GM18507 (cell line): ENCODE data around the gene CNTNAP2.

ENCODE experiments used
- DNase-seq: peaks from one replicate; pipeline ENCODE4 v3.0.0; 2011; ENCODE audit warnings: low read depth; ENCODE audit not compliant: insufficient read length; ENCODE audit errors: extremely low spot score
- FAIRE-seq: peaks from 2 replicates; lab custom pipeline; 2011; peaks lifted over from hg19 to GRCh38; lab: Jason Lieb, UNC

CNTNAP2 gene

DNA sequence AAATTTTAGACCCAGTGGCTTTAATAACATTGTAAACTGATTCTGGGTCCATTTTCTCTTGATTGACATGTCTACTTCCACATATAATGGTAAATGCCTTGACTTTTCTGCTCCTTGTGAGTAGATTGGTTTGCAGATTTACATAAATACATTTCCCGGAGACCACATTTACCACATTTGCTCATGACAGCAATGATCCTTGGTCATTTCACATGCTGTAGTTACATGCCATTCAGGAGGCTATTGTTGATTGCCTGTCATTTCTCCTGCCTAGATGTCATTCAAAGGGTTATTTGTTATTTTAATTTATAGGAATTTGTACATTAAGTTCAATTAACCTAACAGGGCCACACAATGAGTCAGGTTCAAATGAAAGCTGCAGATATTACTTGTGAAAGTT, 280.5 kb downstream of the CNTNAP2 start:
- no peak for FAIRE-seq

DNA sequence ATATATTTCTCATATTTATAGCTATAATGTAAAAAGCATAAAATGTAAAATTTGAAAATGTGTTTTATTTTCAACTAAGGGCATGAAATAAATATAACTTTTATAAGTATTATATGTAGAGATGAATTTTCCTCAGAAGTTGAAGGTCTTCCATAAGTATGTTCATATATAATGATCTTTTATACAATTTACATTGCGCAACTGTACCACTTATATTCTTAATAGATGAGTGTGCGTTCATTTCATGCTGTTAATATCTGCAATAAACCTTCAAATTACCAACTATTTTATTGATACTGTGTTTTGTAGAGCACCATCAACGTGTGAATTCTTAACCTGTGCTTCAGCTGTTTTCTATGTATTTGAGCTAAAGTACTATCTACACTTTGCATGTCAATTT, 285.3 kb downstream of the CNTNAP2 start:
- no peak for FAIRE-seq

More for the DNA sequence above, 280.5 kb downstream of the CNTNAP2 start:
- DNase-seq = no peak

DNA sequence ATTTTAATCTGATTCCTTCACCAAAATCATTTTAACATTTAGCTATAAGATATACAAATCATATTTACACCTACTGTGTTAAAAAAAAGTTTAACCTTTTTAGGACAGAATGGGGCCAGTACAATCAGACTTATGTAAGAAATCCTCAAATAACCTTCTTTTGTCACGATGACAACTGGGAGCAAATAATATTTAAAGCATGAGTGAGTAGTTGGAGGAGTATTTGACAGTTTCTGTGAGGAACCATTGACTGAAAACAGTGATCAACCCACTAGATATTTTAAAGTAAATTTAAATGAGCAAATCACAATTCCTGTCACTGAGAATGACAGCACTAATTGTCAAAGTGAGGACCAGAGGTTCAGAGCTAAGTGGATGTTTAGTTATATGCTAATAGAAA, 289.1 kb downstream of the CNTNAP2 start:
- no peak for FAIRE-seq

More for the DNA sequence above, 285.3 kb downstream of the CNTNAP2 start:
- DNase-seq = no peak

DNA sequence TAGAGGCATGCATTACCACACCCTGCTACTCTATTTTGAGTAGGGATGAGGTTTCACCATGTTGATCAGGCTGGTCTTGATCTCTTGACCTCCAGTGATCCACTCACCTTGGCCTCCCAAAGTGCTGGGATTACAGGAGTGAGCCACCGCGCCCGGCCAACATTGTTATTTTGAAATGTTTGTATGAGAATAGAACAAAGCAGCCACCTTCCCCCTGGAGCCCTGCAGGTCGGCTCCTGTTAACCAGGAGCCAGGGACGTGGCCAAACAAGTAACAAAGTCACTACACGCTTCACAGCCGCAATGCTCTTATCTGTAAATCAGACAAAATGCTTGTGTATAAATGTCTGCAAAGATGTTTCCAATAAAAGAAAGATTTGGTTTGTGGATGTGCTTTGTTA, 295.4 kb downstream of the CNTNAP2 start:
- no peak for DNase-seq
- FAIRE-seq = no peak

More for the DNA sequence above, 289.1 kb downstream of the CNTNAP2 start:
- no peak for DNase-seq

DNA sequence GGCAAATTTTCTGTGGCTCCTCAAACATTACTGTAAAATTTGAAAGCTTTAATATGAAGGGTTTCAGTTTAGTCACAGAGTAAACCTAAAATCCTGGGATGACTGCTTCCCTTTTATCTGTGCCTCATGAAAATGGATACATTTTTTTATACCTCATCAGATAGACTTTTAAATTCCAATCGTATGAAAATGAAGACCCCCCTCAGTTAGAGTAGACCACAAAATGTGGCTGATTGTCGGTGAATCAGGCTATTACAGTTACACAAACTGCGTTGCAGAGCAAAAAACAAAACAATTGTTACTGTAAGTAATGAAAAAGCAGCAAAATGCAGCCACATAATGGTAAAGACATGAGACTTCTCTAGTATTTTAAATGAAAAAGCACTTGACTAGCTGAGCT, 296.2 kb downstream of the CNTNAP2 start:
- DNase-seq (no peak), FAIRE-seq (no peak)

DNA sequence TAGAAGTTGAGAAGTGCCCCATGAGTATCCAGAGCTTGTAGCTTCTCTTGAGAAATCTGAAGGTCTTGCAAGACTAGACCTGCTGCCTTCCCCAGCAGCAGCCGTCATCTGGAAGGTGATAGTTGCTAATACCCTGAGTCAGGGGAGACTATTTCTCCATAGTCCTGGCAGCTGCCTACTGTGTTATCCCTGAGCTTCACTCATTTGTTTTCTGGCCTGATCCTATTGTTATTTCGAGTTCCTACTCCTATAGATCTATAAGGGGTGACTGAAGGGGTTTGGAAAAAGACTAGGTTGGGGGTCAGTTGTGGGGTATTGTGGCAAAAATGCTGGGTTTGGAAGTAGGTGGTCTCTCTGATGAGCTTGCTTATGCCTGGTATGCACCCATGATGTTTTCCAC, 297.8 kb downstream of the CNTNAP2 start:
- DNase-seq = no peak
- FAIRE-seq = no peak

DNA sequence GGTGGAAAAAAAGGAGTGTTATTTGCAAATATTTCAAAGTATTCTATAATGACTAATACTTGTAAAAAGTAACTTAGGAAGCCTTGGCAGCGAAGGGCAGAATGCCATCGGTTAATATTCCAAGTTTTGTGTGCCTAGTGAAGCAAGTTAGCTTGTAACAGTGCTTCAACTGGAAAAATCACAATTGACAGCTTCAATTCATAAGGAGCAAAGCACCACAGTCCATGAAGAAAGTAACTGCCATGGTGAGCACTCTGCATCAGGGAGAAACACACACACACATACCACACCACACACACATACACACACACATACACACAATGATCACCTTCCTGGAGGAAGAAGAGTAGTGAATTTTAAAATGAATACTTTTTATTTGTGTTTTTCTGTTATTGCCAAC, 298.3 kb downstream of the CNTNAP2 start:
- FAIRE-seq = no peak
- DNase-seq = no peak

DNA sequence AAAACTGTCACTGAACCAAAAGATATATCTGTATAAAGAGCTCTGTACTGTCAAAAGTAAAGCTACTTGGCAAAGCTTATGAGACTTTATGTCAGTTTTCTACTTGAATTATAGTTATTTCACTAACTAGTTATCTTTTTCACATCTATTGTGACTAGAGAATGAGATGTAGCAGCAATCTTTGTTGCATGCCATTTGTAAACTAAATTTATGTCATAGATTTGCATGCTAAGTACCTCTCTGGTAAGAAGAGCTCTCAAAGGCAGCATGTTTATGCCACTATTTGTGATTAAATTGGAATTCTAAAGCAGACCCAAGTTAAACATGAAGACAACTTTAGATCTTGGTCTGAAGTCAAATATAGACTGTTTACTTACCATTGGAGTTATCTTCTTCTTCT, 300.6 kb downstream of the CNTNAP2 start:
- FAIRE-seq (no peak), DNase-seq (no peak)

DNA sequence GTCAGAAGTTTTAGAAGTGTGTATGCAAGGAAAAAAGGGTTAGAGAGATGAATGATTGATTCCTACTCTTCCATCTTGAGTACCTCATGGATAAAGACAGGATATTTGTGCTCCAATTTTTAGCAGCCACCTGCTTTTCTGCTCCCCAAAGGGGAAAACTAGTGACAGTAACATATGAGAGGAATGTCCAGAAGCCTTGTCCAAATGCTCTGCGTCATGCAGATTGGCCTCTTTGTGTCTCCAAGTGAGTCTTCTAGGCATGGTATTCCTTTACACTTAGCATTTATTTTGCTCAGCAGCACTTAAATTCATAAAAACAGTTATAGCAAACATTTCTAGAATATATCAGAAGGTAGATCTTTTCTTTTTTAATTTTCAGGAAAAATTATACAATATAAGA, 306.8 kb downstream of the CNTNAP2 start:
- FAIRE-seq (no peak), DNase-seq (no peak)

DNA sequence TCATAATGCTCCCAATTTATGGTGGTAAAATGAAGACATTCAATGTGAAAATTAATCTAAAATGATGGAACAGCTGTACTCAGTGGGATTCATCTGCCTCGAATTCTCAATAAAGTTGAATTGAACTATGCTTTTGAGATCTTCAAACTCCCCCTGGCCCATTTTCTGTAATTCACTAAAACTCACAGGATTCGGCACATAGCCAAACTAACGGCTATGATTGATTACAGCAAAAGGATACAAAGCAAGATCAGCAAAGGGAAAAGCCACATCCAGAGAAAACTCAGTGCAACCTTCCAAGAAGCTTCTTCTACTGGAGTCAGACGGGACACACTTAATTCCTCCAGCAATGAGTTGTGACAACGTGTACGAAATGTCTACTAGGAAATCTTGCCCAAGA, 307.5 kb downstream of the CNTNAP2 start:
- FAIRE-seq (no peak), DNase-seq (no peak)

DNA sequence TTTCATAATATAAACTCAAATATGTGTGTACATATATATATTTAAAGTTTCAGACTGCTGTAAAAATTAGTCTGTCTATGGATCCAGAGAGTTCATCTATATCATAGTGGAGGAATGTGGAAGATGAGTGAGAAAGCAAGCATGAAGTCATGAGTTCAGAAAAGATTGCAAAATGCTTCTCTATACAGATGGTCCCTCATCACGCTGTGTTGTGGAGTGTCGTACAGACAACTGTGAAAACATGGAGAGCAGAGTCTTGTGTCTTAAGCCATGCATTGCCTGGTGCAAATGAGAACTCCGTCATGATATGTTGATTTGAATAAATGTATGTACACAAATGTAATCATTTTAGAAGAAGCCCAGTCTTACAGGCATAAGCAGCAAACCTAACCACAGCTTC, 316.9 kb downstream of the CNTNAP2 start:
- FAIRE-seq (no peak), DNase-seq (no peak)

DNA sequence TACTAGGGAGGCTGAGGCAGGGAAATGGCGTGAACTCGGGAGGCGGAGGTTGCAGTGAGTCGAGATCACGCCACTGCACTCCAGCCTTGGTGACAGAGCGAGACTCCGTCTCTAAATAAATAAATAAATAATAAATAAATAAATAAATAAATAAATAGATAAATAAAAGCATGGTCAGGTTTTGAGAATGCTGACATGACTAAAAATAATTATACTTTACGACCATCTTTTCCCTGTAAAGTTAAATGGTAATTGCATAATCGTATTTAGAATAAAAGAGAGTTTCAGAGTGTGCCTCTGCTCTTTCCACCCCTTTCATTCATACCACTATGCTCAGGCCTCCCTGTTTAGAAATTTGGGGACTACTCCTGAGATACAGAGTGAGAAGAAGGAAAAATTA, 326.5 kb downstream of the CNTNAP2 start:
- FAIRE-seq = no peak
- no peak for DNase-seq

DNA sequence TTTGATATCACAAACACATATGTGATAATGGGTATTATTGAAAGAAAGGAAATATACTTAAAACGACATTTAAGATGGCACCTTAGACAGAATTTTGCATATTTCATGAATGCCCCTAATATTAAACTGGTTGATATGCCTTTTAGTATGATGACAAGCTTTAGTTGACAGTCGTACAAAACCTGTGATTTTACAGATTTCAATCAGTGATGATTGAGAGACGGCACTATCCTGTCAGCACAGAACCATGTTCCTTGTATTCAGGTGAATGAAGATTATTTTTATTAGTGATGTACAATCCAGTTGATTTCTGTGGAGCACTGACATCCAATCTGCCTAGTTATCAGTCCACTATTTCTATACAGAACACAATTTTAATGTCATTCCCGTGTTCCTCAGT, 333.0 kb downstream of the CNTNAP2 start:
- DNase-seq (no peak), FAIRE-seq (no peak)

DNA sequence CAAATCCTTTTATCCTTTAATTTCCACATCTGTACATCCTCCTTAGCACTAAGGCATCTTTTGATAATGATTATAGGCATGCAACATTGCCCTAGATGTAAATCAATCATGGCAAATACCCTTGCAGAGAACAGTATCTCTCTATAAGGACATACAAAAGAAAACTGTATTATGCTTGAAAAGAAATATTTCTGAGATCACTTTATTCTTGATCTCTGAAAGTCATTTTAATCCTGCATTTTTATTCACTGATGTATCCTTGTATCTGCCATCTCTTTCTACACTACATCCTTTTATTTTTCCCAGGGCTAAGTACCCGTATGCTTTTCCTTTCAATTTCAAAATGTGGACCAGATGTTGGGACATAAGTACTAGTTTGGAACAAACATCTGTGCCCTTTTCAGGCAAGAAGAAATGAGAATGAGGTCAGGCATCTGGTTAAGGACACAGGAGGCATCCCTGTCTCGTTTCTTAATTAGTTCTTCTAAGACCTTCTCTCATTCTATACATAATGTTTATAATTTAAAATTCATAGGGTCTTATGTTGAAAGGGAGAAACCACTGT, 338.6 kb downstream of the CNTNAP2 start:
- DNase-seq (no peak), FAIRE-seq (no peak)

DNA sequence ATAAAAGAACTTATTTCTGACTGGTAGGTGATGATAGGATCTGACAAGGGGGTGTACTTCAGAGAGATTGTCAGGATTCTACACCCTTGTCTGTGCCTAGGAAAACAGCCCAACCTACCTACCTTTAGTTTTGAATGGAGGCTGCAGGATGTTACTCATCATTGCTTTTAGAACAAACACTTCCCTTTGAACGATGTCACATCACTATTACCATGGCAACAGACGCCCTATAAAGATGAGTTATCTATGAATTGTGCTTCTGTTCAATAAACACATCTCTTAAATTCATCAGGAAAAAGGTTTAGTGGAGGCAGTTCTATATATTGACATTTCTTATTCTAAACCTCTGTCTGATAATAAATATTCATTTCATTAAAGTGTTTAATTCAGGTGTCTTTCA, 362.4 kb downstream of the CNTNAP2 start:
- FAIRE-seq = no peak

DNA sequence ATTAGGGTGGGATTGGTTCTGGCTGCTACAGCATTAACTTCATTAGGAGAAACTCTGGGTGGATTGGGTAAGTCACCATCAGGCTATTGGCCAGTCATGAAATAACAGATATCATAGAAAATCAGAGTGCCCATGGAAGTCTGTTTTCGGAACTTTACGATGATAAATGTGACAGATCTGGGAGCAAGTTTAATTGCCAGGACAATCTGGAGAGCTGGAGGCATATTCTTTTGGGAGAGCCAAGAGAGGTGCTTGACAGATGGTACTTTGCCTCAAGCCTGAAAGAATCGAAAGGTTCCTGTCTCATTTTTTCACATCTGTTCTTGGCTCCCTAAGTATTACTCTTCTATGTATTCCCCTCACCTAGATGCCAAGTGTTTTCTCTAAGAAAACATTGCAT, 369.9 kb downstream of the CNTNAP2 start:
- DNase-seq = no peak
- no peak for FAIRE-seq

More for the DNA sequence above, 362.4 kb downstream of the CNTNAP2 start:
- no peak for DNase-seq

DNA sequence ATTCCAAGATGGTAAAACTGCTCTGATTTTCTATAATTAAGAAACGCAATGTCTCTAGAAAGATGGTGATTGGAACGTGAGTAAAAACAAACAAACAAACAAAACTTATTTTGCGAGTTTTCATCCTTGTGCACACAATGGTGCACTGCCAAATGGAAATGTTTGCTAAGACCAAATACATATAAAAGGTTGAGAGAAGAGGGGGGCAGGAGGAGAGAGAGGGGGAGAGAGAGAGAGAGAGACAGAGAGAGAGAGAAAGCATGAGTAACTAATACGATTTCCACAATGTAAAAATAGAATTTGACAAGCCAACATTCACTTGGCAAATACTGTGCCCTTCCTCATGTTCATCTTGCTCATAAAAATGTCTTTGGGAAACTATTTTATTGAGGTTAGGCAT, 375.4 kb downstream of the CNTNAP2 start:
- no peak for DNase-seq
- FAIRE-seq = no peak

DNA sequence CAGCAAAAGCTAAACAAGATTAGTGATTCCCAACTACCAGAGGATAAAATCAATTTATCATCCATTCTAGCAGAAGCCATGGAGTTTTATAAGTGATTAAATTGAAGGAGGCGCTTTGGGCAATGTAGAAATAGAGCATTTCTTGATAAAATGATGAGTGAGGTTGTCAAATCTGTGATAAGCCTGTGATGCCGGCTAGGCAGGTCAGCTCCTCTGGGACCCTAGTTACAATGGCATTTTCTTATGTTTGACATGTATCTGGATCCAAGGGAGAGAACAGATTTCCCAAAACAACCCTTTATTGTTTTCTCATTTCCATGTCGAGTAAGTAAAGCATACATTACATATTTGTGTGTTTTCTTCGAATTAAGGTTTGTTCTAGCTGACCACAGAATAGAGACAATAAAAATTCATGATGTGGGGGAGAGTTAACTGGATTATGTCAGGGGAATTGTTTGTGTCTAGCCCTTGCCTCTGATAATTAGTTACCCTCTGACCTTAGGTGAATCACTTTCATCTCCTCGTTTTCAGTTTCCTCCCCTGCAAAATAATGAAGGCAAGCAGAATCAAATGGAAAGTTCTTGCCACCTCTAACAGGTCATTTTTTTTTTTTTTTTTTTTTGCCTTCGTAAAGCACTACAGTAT, 378.5 kb downstream of the CNTNAP2 start:
- FAIRE-seq = no peak
- DNase-seq = no peak

DNA sequence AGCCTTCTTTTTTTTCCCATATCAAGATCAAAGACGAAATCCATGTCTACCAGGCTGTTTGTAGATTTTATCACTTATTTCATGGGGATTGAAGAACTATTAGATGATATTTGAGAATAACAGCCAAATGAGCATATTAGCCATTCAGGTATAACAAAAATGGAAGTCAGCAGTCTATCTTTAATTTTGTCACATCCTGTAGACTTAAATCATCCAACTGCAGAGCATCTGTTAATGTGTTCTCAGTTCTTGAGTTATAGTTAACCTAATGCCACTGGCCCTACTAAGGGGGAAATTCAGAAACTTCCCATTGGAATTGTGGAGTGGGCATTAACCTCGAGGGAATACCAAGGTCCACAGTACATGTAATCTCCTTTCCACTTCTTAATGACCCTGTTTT, 380.1 kb downstream of the CNTNAP2 start:
- no peak for DNase-seq
- no peak for FAIRE-seq

DNA sequence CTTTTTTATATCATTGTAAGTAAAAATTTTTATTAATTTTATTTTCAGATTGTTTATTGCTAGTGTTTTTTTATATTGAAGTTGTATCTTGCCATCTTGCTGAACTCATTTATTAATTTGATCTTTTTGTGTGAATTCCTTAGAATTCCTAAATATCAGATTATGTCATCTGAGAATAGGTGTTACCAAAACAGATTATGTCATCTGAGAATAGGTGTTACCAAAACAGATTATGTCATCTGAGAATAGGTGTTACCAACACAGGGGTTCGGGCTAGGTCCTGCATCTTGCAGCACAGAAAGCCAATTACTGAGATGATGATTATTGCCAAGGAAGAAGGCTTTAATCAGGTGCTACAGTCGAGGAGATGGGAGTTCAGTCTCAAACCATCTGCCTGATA, 383.4 kb downstream of the CNTNAP2 start:
- FAIRE-seq (no peak), DNase-seq (no peak)

DNA sequence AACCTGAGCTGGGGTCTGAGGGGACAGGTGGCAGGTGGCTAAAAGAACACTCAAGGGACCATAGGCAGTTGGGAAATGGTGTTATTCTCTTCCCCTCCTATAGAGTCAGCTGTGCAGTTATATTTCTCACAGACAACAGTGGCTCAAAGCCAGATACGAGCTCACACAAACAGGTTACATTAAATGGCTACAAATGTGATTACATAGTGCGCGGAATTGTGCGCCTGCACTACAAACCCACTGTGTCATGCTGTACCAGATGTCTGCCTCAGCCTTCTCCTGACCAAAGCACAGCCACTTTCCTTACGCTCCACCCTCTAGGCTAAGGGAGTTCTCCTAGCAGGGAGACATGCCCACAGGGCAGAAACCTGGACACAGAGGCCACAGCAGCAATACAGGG, 387.2 kb downstream of the CNTNAP2 start:
- no peak for DNase-seq
- FAIRE-seq = no peak
